HG02623 (cell line): Measurements from ENCODE around the gene RANBP9.

ENCODE experiments used
- ATAC-seq: cut with Tn5 transposase; IDR thresholded peaks from one replicate; pipeline ENCODE4 v1.9.1; 2021; ENCODE audit warnings: moderate library complexity; ENCODE audit not compliant: unreplicated experiment

RANBP9 gene

GRCh38 chr6:13655700-13656099 lies 55.9 kb downstream of the RANBP9 start:
- ATAC-seq = no peak

GRCh38 chr6:13654496-13654895 lies 57.1 kb downstream of the RANBP9 start:
- no peak for ATAC-seq

GRCh38 chr6:13653296-13653695 lies 58.3 kb downstream of the RANBP9 start:
- ATAC-seq = no peak

- ATAC-seq = no peak
These were observed 62.2 kb downstream of the RANBP9 start for GRCh38 chr6:13649393-13649792.

- ATAC-seq = no peak
These were observed 62.8 kb downstream of the RANBP9 start for GRCh38 chr6:13648850-13649249.

- ATAC-seq = no peak
These were observed 68.5 kb downstream of the RANBP9 start for GRCh38 chr6:13643125-13643524.

GRCh38 chr6:13641315-13641714 lies 70.3 kb downstream of the RANBP9 start:
- no peak for ATAC-seq

- ATAC-seq = no peak
These were observed 73.0 kb downstream of the RANBP9 start for GRCh38 chr6:13638626-13639025.

- ATAC-seq = no peak
These were observed 73.6 kb downstream of the RANBP9 start for GRCh38 chr6:13638014-13638413.

- no peak for ATAC-seq
These were observed 75.5 kb downstream of the RANBP9 start for GRCh38 chr6:13635948-13636658.

GRCh38 chr6:13633343-13633742 lies 78.3 kb downstream of the RANBP9 start:
- ATAC-seq = no peak

- ATAC-seq = no peak
These were observed 81.1 kb downstream of the RANBP9 start for GRCh38 chr6:13630499-13630898.

GRCh38 chr6:13629459-13630116 lies 82.0 kb downstream of the RANBP9 start:
- ATAC-seq = no peak

- no peak for ATAC-seq
These were observed 86.8 kb downstream of the RANBP9 start for GRCh38 chr6:13624871-13625288.

GRCh38 chr6:13617066-13617465 lies 94.6 kb downstream of the RANBP9 start:
- no peak for ATAC-seq

- no peak for ATAC-seq
These were observed 95.9 kb downstream of the RANBP9 start for GRCh38 chr6:13615792-13616120.

GRCh38 chr6:13614926-13615791 lies 96.5 kb downstream of the RANBP9 start, which contains the start of gene NOL7:
TSS of gene NOL7 (plus strand) at chr6:13615335. CDS start at chr6:13615359, 24 bp downstream.
- ATAC-seq = peak; percentile 89

GRCh38 chr6:13614126-13614925 lies 97.3 kb downstream of the RANBP9 start:
- peak; percentile 13 for ATAC-seq

- ATAC-seq = no peak
These were observed 98.5 kb downstream of the RANBP9 start for GRCh38 chr6:13613029-13613594.

GRCh38 chr6:13611715-13612114 lies 99.9 kb downstream of the RANBP9 start:
- ATAC-seq = no peak

GRCh38 chr6:13605634-13606033 lies 106.0 kb downstream of the RANBP9 start:
- no peak for ATAC-seq
